Measurements from ENCODE around the gene SPA17. TPM values are rescaled to one million over a fixed set of nuclear protein-coding genes. Genes with fewer than 3 reads are reported as not detected.

SPA17 gene
- total RNA-seq, 1 donor from 2014 or later, result 6.2 TPM

DNA sequence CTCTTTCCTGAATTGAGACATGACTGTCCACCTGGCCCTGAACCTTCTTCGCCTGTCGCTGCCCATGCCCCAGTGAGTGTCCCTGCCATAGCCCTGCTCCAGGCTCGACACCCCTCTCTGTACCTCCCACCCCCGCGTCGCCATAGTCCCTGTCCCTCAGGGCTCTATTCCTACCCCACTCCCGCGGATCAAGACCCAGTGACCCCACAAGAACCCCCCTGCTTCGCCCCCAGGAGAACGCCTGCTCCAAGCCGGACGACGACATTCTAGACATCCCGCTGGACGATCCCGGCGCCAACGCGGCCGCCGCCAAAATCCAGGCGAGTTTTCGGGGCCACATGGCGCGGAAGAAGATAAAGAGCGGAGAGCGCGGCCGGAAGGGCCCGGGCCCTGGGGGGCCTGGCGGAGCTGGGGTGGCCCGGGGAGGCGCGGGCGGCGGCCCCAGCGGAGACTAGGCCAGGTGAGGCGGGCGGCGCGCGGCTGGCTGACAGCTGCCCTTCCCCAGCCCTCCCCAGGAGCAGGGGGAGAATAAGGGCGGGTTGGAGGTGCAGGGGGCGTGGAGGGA lies 71.6 kb downstream of the SPA17 start:
- Histone ChIP-seq H3K4me2 (ENCODE audit: low read length) (peak overlapping the region; percentile 97), H3K27me3 (ENCODE audit: insufficient read depth, low read length) (peaks cover 14% of the 10 kb centered on the region), H3K4me1 (ENCODE audit: insufficient read depth, low read length) (peaks cover 33% of the 10 kb centered on the region), H3K9me3 (ENCODE audit: insufficient read depth, low read depth, low read length) (no peaks in the 10 kb centered on the region), H4K20me1 (ENCODE audit: insufficient read depth, low read length) (peaks cover 4% of the 10 kb centered on the region), H3K27ac (ENCODE audit: low read depth, low read length) (no peak overlapping the region), H2AFZ (ENCODE audit: low read depth, low read length) (no peak overlapping the region), H3K79me2 (ENCODE audit: insufficient read depth, low read length) (no peaks in the 10 kb centered on the region), H3K4me3 (ENCODE audit: insufficient read depth, low read depth, low read length) (no peak overlapping the region), H3K9ac (ENCODE audit: low read length) (no peak overlapping the region), H3K36me3 (ENCODE audit: insufficient read depth, low read length) (no peaks in the 10 kb centered on the region)
- FAIRE-seq (no peak), DNase-seq (ENCODE audit: low read depth) (no peak)
- Mint-ChIP-seq H3K9me3 (ENCODE audit: unreplicated experiment) (peaks cover 3% of the 10 kb centered on the region), H3K4me1 (ENCODE audit: low read depth, unreplicated experiment) (peaks cover 12% of the 10 kb centered on the region), H3K27me3 (ENCODE audit: low read depth, unreplicated experiment) (peaks cover 76% of the 10 kb centered on the region), H3K27ac (ENCODE audit: unreplicated experiment) (peak overlapping the region; percentile 30), H3K4me3 (ENCODE audit: unreplicated experiment) (peak overlapping the region; percentile 54), H3K36me3 (ENCODE audit: low read depth, unreplicated experiment) (peaks cover 4% of the 10 kb centered on the region)
- TF ChIP-seq EZH2 (IDR thresholded peaks at IDR 0.05; ENCODE audit: insufficient read depth, low read length), result peak; percentile 74
- TF ChIP-seq, protein P1, sequence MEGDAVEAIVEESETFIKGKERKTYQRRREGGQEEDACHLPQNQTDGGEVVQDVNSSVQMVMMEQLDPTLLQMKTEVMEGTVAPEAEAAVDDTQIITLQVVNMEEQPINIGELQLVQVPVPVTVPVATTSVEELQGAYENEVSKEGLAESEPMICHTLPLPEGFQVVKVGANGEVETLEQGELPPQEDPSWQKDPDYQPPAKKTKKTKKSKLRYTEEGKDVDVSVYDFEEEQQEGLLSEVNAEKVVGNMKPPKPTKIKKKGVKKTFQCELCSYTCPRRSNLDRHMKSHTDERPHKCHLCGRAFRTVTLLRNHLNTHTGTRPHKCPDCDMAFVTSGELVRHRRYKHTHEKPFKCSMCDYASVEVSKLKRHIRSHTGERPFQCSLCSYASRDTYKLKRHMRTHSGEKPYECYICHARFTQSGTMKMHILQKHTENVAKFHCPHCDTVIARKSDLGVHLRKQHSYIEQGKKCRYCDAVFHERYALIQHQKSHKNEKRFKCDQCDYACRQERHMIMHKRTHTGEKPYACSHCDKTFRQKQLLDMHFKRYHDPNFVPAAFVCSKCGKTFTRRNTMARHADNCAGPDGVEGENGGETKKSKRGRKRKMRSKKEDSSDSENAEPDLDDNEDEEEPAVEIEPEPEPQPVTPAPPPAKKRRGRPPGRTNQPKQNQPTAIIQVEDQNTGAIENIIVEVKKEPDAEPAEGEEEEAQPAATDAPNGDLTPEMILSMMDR (IDR thresholded peaks at IDR 0.05; ENCODE audit: insufficient read depth, low read depth, low read length), result no peak

DNA sequence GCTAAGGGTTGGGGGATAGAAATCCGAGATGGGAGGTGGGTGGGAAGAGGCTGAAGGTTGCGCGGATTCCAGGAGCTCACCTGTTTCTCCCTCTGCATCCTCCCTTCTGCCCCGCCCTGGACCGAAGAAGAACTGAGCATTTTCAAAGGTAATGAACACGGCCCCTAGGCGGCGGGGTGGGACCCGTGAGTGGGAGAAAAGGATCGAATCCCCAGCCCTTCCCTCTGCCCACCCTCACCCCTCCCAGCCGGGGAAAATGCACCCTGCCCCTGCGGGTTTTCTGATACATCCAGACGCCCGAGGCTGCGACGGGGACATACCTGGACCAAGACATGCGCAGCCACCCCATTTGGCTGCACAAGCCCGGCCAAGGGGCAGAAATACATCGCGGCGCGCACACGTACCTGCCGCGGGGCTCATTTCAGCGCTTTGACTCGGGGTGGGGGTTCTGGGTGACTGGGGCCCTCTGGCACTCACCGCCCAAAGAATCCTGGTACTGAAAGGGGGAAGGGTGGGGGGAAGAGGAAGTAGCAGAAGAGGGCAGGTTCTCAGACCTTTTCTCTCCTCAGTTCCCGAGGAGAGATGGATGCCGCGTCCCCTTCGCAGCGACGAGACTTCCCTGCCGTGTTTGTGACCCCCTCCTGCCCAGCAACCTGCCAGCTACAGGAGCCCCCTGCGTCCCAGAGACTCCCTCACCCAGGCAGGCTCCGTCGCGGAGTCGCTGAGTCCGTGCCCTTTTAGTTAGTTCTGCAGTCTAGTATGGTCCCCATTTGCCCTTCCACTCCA lies 72.3 kb downstream of the SPA17 start:
- peak overlapping the region; percentile 82 for H3K27ac Mint-ChIP-seq (ENCODE audit: unreplicated experiment)
- H3K4me3 Mint-ChIP-seq (ENCODE audit: unreplicated experiment), result peak overlapping the region; percentile 93
- Histone ChIP-seq H3K4me2 (ENCODE audit: low read length) (peak overlapping the region; percentile 97), H3K27me3 (ENCODE audit: insufficient read depth, low read length) (peaks cover 14% of the 10 kb centered on the region), H4K20me1 (ENCODE audit: insufficient read depth, low read length) (peaks cover 4% of the 10 kb centered on the region), H3K36me3 (ENCODE audit: insufficient read depth, low read length) (no peaks in the 10 kb centered on the region), H3K27ac (ENCODE audit: low read depth, low read length) (no peak overlapping the region), H2AFZ (ENCODE audit: low read depth, low read length) (peak overlapping the region; percentile 69), H3K9me3 (ENCODE audit: insufficient read depth, low read depth, low read length) (no peaks in the 10 kb centered on the region), H3K79me2 (ENCODE audit: insufficient read depth, low read length) (no peaks in the 10 kb centered on the region), H3K4me3 (ENCODE audit: insufficient read depth, low read depth, low read length) (peak overlapping the region; percentile 69), H3K4me1 (ENCODE audit: insufficient read depth, low read length) (peaks cover 33% of the 10 kb centered on the region), H3K9ac (ENCODE audit: low read length) (peak overlapping the region; percentile 52)
- FAIRE-seq, result no peak
- DNase-seq (ENCODE audit: low read depth), result no peak
- peaks cover 77% of the 10 kb centered on the region for H3K27me3 Mint-ChIP-seq (ENCODE audit: low read depth, unreplicated experiment)
- peaks cover 12% of the 10 kb centered on the region for H3K4me1 Mint-ChIP-seq (ENCODE audit: low read depth, unreplicated experiment)
- H3K36me3 Mint-ChIP-seq (ENCODE audit: low read depth, unreplicated experiment), result peaks cover 4% of the 10 kb centered on the region
- H3K9me3 Mint-ChIP-seq (ENCODE audit: unreplicated experiment), result peaks cover 3% of the 10 kb centered on the region
- TF ChIP-seq, protein P1 (IDR thresholded peaks at IDR 0.05; ENCODE audit: insufficient read depth, low read depth, low read length), result no peak
- TF ChIP-seq EZH2 (IDR thresholded peaks at IDR 0.05; ENCODE audit: insufficient read depth, low read length), result no peak

Measured in astrocyte (in vitro differentiated cells and primary cell).